ENCODE results near the gene COL27A1.

GRCh38 chr9:114165407-114166102, 10.2 kb downstream of the COL27A1 start:
- TF ChIP-seq, protein P1, sequence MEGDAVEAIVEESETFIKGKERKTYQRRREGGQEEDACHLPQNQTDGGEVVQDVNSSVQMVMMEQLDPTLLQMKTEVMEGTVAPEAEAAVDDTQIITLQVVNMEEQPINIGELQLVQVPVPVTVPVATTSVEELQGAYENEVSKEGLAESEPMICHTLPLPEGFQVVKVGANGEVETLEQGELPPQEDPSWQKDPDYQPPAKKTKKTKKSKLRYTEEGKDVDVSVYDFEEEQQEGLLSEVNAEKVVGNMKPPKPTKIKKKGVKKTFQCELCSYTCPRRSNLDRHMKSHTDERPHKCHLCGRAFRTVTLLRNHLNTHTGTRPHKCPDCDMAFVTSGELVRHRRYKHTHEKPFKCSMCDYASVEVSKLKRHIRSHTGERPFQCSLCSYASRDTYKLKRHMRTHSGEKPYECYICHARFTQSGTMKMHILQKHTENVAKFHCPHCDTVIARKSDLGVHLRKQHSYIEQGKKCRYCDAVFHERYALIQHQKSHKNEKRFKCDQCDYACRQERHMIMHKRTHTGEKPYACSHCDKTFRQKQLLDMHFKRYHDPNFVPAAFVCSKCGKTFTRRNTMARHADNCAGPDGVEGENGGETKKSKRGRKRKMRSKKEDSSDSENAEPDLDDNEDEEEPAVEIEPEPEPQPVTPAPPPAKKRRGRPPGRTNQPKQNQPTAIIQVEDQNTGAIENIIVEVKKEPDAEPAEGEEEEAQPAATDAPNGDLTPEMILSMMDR (IDR thresholded peaks at IDR 0.05), result no peak
- TF ChIP-seq POLR2AphosphoS5 (IDR thresholded peaks at IDR 0.05), result no peak

All from transverse colon (tissue), 4 donors.